ENCODE measurements around the gene MYOM1. TPM values are rescaled to one million over a fixed set of nuclear protein-coding genes. Genes with fewer than 3 reads are reported as not detected.

Gene MYOM1
- under 1 TPM; 0.60 to 0.82 TPM for total RNA-seq

DNA sequence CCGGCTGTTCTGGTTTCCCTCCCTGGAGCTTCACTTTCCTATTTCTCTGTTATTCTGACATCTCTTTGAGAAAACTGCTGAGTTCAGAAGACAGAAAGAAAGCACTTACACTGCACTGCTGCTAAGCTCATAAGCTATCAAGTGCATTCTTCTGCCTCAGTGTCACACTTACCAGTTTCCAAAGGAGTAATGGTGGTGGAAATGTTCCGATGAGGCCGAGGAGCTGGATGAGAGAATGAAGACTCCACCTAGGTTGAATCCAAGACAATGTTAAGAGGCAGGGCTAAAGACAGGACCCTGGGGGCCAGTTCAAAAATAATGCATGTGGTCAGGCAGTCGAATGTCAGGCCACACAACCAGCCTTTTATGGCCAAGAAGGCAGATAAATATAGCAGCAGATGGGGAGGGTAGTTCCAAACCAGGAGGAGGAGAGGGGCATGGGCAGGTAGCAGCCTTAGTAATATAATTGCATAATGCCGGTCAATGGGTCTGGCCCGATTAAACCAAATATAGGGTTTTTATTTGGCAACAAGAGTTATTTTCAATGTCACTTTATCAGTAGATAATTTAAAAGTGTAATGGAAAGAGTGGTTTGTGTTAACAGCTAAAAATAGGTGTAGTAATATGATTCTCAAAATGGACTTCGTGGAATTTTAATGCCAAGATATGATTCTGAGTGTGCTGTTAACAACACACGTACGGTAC is at the start of gene MYOM1:
TSS of gene MYOM1 (minus strand) at position 338 of the 705 bp plus-strand sequence. CDS start 4,745 bp downstream, outside the sequence.
- H3K9me3 Mint-ChIP-seq: no peaks in the 10 kb centered on the region
- H3K27ac Mint-ChIP-seq: no peak within 1 kb of the TSS
- H3K27me3 Mint-ChIP-seq: no peaks in the 10 kb centered on the region
- H3K4me3 Mint-ChIP-seq: no peak within 1 kb of the TSS
- H3K4me1 Mint-ChIP-seq: peaks cover 4% of the 10 kb centered on the region
- H3K36me3 Mint-ChIP-seq: no peaks in the 10 kb centered on the region
- DNase-seq: no peak

DNA sequence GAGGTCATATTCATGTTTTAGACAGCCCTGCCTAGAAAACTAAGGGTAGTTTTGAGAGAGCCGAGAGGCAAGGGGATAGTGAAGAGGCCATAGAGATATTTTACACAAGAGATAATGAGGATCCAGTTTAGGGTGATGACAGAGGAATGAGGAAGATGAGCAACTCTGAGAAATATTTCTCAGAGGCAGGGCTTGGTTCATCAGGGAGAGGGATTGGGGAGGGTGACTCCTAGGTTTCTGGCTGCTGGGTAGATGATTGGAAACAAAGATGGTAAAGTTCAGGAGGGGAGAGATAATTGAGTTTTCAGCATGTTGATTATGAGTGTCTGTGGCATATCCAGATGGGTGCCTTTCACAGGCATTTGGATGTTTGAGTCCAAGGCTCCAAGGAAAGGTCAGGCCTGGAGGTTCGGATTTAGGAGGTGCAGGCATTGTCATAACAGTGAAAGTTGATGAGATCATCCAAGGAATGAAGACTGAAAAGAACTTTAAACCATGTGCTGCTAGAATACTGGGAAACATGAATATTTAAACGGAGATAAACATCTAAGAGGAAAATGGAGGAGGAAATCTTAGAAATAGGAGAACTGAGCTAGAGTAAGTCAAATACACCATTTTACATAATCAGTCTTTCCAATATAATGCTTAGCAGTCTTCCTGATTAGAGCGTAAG is 49.6 kb upstream of the MYOM1 start:
- Mint-ChIP-seq H3K36me3 (peaks cover 31% of the 10 kb centered on the region), H3K27me3 (no peaks in the 10 kb centered on the region), H3K4me3 (peak overlapping the region; percentile 23), H3K9me3 (peaks cover 2% of the 10 kb centered on the region), H3K4me1 (peaks cover 75% of the 10 kb centered on the region), H3K27ac (peak overlapping the region; percentile 67)
- DNase-seq: no peak

DNA sequence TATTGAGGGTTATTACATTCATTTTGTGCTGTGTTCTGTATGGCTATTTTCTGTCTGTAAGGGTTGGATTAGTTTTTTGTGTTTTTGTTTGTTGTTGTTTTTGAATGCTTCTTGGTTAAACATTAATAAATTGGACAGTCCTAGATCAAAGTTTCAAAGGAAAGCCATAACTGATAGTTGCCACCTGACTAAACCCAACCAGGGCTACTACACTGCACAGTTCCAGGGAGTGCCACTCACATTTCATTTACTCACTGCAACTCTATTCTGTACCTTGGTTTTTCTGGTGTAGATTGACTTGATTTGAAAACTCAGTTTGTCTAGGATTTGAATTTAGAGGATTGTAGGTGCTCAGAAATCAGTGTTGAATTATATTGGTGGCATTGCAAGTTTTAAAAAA is 48.5 kb upstream of the MYOM1 start:
- DNase-seq: no peak
- Mint-ChIP-seq H3K27ac (no peak overlapping the region), H3K4me3 (no peak overlapping the region), H3K27me3 (no peaks in the 10 kb centered on the region), H3K4me1 (peaks cover 85% of the 10 kb centered on the region), H3K9me3 (peaks cover 2% of the 10 kb centered on the region), H3K36me3 (peaks cover 29% of the 10 kb centered on the region)

DNA sequence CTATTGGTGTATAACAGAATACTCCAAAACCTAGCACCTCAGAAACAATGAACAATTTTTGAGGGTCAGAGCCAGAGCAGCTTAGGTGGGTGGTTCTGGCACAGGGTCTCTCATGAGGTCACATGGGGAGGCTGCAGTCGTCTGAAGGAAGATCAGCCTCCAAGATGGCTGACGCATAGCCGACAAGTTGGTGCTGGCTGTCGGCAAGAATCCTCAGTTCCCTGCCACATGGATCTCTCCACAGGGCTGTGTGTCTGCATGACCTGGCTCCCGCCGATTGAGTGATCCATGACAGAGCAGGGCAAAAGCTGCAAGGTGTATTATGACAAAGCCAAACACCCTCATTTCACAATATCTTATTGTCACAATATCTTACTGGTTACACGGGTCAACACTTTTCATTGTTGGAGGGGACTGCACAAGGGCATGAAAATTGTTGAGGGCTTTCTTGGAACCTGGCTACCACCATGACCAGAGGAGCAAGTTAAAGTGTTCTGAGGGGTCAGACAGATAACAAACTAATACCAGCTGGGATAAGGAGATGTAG is 46.4 kb upstream of the MYOM1 start:
- Mint-ChIP-seq H3K4me3 (peak overlapping the region; percentile 44), H3K9me3 (peaks cover 2% of the 10 kb centered on the region), H3K27me3 (no peaks in the 10 kb centered on the region), H3K36me3 (peaks cover 32% of the 10 kb centered on the region), H3K27ac (peak overlapping the region; percentile 81), H3K4me1 (peaks cover 70% of the 10 kb centered on the region)
- no peak for DNase-seq

DNA sequence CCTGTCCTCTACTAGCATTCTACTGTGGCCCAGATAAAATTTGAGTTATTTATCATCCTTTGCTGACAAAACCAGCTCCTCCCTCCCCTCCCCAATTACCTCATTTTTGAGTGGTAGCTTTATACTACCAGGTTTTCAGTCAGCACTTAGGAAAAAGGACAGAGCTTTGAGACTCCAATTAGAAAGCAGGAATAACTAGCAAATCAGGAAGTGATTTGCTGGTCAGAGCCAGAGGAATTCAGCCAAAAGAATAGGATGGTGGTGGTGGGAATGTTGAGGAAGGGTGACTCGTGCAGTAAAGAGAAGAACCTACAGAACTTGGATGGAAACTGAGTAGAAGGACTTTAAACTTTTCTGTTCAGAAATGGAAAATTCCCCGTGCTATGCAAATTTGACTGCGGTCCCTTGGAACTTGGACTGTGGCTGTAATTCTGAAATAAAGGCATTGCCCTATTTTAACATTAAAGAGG is 45.8 kb upstream of the MYOM1 start:
- H3K4me3 Mint-ChIP-seq: peak overlapping the region; percentile 9
- no peak for DNase-seq
- peak overlapping the region; percentile 10 for H3K27ac Mint-ChIP-seq
- H3K4me1 Mint-ChIP-seq: peaks cover 69% of the 10 kb centered on the region
- H3K36me3 Mint-ChIP-seq: peaks cover 32% of the 10 kb centered on the region
- H3K9me3 Mint-ChIP-seq: peaks cover 2% of the 10 kb centered on the region
- no peaks in the 10 kb centered on the region for H3K27me3 Mint-ChIP-seq

DNA sequence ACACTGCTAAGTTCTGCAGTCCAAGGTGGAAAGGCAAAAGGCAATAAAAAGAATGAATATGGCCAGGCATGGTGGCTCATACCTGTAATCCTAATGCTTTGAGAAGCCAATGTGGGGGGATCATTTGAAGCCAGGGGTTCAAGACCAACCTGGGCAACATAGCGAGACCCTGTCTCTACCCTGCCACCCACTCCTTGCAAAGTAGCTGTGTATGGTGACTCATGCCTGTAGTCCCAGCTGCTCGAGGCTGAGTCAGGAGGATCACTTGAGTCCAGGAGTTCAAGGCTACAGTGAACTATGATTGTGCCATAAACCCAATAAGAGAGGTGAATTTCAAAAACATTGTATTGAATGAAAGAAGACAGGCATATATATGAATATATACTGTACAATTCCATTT is 44.6 kb upstream of the MYOM1 start:
- H3K27ac Mint-ChIP-seq: peak overlapping the region; percentile 18
- peaks cover 2% of the 10 kb centered on the region for H3K9me3 Mint-ChIP-seq
- H3K27me3 Mint-ChIP-seq: no peaks in the 10 kb centered on the region
- peak overlapping the region; percentile 44 for H3K4me3 Mint-ChIP-seq
- no peak for DNase-seq
- H3K4me1 Mint-ChIP-seq: peaks cover 66% of the 10 kb centered on the region
- peaks cover 28% of the 10 kb centered on the region for H3K36me3 Mint-ChIP-seq

DNA sequence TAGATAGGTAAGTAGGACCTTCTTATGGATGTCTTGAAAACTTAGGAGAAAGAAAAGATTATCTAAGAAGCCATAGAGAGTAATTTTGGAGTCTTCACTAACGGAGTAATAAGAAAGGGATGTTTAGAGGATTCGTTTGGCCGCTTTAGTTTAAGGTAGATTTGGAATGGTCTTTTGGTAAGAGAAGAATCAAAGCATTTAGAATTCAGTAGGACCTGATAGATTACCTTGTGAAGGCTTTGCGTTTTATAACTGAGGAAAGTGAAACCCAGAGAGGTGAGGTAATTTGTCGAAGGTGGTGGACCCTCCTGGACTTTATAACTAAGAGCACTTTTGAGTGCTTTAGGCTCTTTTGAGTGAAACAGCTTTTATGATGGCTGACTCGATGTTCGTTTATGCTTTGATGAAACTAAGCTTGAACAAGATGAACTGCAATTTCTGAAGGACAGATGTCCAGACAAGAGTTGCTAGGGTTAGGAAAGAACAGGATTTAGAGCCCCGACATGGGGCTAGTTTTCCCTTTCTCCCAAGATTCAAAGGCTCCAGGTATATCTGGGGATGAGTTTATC is 43.4 kb upstream of the MYOM1 start:
- no peaks in the 10 kb centered on the region for H3K27me3 Mint-ChIP-seq
- H3K4me3 Mint-ChIP-seq: peak overlapping the region; percentile 88
- H3K9me3 Mint-ChIP-seq: no peaks in the 10 kb centered on the region
- H3K36me3 Mint-ChIP-seq: peaks cover 29% of the 10 kb centered on the region
- H3K4me1 Mint-ChIP-seq: peaks cover 62% of the 10 kb centered on the region
- peak overlapping the region; percentile 88 for H3K27ac Mint-ChIP-seq
- DNase-seq: no peak

DNA sequence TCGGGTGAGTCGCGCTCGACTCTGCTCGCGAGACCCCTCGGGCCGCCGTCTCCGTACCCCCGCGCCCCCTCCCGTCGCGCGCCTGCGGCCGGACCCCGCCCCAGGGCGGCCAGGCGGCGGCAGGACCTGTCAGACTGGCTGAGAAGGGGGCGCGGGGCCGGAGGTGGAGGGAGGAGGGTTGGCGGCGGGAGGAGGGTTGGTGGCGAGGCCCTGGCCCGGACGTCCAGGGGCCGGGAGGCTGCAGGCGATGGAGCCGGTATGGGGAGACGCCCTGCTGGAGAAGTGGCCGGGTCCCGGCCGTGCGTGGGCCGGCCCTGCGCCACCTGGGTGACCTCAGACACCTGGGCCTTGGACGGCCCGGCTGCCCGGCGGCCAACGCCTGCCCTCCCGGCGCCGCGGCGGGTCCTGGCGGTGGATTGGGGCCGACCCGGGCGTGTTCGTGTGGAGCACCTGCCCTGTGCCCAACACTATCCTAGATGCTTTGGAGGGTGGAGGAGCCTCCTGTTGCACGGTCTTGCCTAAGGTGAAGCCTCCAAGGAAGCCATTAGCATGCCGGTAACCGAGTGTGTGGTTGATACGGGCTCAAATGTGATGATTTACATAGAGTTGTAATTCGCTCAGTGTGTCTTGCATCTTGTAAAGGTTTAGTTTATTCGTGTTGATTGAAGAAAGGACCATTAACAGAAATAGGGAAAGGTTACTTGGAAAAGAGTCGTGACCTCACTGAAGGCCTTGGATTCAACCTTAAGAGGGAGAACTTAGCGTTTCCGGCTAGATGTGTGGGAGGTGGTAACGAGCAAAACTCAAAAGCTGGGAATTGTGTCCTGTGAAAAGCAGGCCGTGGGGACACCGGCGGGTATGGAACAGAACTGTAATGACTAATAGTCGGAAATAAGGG is 42.7 kb upstream of the MYOM1 start:
- H3K4me3 Mint-ChIP-seq: peak overlapping the region; percentile 97
- H3K27ac Mint-ChIP-seq: peak overlapping the region; percentile 99
- peak; percentile 45 for DNase-seq
- H3K4me1 Mint-ChIP-seq: peaks cover 63% of the 10 kb centered on the region
- H3K27me3 Mint-ChIP-seq: no peaks in the 10 kb centered on the region
- H3K9me3 Mint-ChIP-seq: no peaks in the 10 kb centered on the region
- H3K36me3 Mint-ChIP-seq: peaks cover 36% of the 10 kb centered on the region

DNA sequence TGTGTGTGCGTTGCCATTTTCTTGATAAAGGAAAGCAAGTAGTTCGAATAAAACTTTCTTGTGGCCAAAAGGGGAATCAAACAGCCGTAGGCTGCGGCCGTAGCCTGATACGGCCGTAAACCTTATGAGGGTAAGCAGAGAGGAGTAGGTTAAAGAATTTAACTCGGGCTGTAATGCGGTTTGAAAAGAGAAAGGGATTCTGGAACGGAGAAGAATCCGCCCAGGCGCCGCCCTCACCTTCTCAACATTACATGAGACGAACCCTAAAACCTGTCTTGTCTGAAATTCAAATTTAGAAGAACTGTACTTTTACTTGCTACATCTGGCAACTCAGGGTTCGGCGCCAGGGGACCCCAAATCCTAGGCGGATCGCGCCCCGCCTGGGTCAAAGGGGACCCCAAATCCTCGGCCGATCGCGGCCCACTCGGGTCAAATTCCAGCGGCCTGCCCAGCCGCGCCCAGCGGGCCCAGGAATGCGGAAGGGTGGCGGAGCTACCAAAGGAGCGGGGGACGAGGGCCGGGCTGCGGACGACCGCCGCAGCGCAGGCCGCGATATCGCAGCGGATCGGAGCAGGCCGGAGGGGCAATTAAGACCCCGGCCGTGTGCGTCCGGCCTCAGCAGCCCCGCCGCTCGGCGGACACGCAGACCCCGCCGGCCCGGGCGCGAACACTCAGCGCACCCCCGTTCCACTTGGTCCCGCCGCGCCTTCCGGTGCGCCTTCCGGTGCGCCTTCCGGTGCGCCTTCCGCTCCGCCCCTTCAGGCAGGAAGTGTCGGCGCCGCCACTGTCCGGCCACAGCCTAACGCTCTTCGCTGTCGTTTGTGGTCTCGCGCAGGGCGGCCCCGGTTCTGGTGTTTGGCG is 41.8 kb upstream of the MYOM1 start, which contains the start of gene MYL12B:
TSS of gene MYL12B (plus strand) at position 761 of the 861 bp plus-strand sequence. CDS start 10,766 bp downstream, outside the sequence.
- H3K27ac Mint-ChIP-seq: peak within 1 kb of the TSS; percentile 99
- H3K36me3 Mint-ChIP-seq: peaks cover 45% of the 10 kb centered on the region
- H3K4me1 Mint-ChIP-seq: peaks cover 64% of the 10 kb centered on the region
- H3K4me3 Mint-ChIP-seq: peak within 1 kb of the TSS; percentile 97
- DNase-seq: peak; percentile 85
- H3K9me3 Mint-ChIP-seq: no peaks in the 10 kb centered on the region
- H3K27me3 Mint-ChIP-seq: no peaks in the 10 kb centered on the region

DNA sequence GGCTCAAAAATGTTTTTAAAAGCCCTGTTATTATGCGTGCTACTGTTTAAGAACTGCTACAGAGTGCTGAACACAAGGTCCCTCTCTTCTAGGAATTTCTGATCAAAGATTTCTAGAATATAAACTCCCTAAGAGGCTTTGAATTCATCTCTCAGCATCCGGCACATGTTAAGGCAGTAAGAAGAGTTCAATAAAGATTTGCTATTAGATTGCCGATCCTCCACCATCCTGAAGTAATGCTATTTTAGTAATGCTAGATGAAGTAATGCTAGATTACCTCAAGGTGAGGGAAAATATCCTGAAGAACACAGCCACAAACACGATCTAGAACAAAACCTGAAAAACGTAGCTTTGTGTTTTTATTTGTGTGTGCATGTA is 41.2 kb upstream of the MYOM1 start:
- DNase-seq: no peak
- H3K27ac Mint-ChIP-seq: peak overlapping the region; percentile 99
- H3K36me3 Mint-ChIP-seq: peaks cover 45% of the 10 kb centered on the region

DNA sequence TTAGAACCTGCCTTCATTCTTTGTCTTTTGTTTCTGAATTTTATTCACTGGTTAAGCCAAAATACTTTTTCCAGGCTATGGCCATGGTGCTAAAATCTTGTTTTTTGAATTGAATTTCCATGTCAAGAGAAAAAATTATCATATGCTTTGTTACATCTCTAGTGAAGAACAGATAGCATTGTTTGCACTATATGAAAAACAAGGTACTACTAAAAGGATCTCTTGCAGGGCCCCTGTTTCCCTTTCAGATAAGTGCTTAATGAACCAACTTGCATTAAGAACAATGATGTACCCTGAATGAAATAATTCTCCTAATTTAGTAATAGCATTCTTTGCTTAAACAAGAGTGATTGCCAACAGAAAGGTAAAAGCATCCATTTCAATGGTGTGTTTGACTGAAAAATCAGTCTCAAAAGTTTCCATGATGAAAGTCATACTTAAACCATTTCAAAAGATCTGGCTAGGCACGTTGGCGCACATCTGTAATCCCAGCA is 37.9 kb upstream of the MYOM1 start:
- no peak for DNase-seq
- Mint-ChIP-seq H3K9me3 (no peaks in the 10 kb centered on the region), H3K4me1 (peaks cover 65% of the 10 kb centered on the region), H3K27me3 (no peaks in the 10 kb centered on the region), H3K27ac (peak overlapping the region; percentile 34), H3K36me3 (peaks cover 59% of the 10 kb centered on the region), H3K4me3 (no peak overlapping the region)

More for the DNA sequence above, 41.2 kb upstream of the MYOM1 start:
- Mint-ChIP-seq H3K4me3 (peak overlapping the region; percentile 97), H3K4me1 (peaks cover 62% of the 10 kb centered on the region), H3K27me3 (no peaks in the 10 kb centered on the region), H3K9me3 (no peaks in the 10 kb centered on the region)

DNA sequence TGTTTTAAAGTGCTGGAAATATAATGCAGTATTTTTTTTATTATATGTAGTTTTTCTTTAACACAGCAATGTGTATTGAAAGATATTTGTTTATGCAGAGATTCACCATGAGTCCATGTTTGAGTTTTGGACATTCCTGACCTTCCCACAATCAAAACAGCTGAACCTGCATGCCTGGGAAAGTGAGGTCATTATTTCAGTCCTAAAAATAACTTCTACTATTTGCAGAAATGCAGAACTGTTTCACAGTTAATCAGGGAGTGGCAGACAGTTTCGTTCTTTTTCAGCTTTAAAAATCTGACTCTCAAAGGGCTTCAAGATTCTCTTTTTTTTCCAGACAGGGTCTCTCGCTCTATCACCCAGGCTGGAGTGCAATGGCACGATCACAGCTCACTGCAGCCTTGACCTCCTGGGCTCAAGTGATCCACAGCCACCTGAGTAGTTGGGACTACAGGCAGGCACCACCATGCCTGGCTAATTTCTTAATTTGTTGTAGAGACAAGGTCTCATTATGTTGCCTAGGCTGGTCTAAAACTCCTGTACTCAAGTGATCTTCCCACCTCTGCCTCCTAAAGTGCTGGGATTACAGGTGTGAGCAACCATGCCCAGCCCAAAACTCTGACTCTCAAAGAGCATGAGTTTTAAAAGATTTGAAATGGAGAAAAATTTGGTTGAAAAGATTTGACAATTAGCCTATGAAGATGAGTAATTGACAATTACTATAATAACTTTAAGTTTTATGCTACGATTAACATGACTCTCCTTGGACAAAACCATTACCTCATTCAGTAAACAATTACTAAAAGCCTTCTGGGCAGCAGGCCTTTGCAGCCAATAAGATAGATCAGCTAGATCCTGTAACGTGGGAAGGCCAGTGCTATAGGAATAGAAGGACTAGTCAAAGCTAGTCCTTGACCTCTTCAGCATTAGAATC is 37.2 kb upstream of the MYOM1 start:
- Mint-ChIP-seq H3K36me3 (peaks cover 58% of the 10 kb centered on the region), H3K4me1 (peaks cover 71% of the 10 kb centered on the region), H3K9me3 (no peaks in the 10 kb centered on the region), H3K4me3 (no peak overlapping the region), H3K27ac (peak overlapping the region; percentile 80), H3K27me3 (no peaks in the 10 kb centered on the region)
- no peak for DNase-seq
